Mucosa of rectum (tissue), 2 donors: ENCODE measurements around the gene RHBDF1.

ENCODE experiments used
- H3K27ac ChIP-seq, 2 donors: one replicate each; pipeline ENCODE4 v1.7.0; 2013; ENCODE audit warnings: inconsistent platforms in 2 of 2, low read depth in 2 of 2, low read length in 2 of 2
- H3K27me3 ChIP-seq, 2 donors: one replicate each; pipeline ENCODE4 v1.7.0; 2013; ENCODE audit warnings: low read length in 2 of 2; ENCODE audit not compliant: control insufficient read depth in 2 of 2, insufficient read depth in 2 of 2
- H3K36me3 ChIP-seq, 2 donors: one replicate each; pipeline ENCODE4 v1.7.0; 2013; ENCODE audit warnings: low read length in 2 of 2; ENCODE audit not compliant: control insufficient read depth in 2 of 2, insufficient read depth in 2 of 2
- H3K4me1 ChIP-seq, 2 donors: one replicate each; pipeline ENCODE4 v1.7.0; 2013; ENCODE audit warnings: low read length in 2 of 2, mild to moderate bottlenecking in 1 of 2; ENCODE audit not compliant: control insufficient read depth in 2 of 2, insufficient read depth in 2 of 2
- H3K4me3 ChIP-seq, 2 donors: one replicate each; pipeline ENCODE4 v1.7.0; 2013; ENCODE audit warnings: low read length in 2 of 2
- H3K9ac ChIP-seq, 2 donors: one replicate each; pipeline ENCODE4 v1.7.0; 2013; ENCODE audit warnings: low read length in 2 of 2, low read depth in 1 of 2, mild to moderate bottlenecking in 1 of 2
- H3K9me3 ChIP-seq, 2 donors: one replicate each; pipeline ENCODE4 v1.7.0; 2013; ENCODE audit warnings: low read length in 2 of 2; ENCODE audit not compliant: control insufficient read depth in 2 of 2
- donor health status: healthy.
- donor health status: Normal muscosa, but diverticular disease.

RHBDF1 gene

GRCh38 chr16:83060-83603 lies 10.7 kb upstream of the RHBDF1 start:
- H3K9ac ChIP-seq, result no peak overlapping the region
- H3K4me3 ChIP-seq, result no peak overlapping the region
- no peaks in the 10 kb centered on the region for H3K27me3 ChIP-seq
- peaks cover 18 to 24% of the 10 kb centered on the region in 2 donors for H3K4me1 ChIP-seq
- peaks cover 16 to 22% of the 10 kb centered on the region in 2 donors for H3K36me3 ChIP-seq
- H3K27ac ChIP-seq, result no peak overlapping the region
- no peaks in the 10 kb centered on the region for H3K9me3 ChIP-seq

- Histone ChIP-seq H3K9me3 (no peaks in the 10 kb centered on the region), H3K9ac (no peak overlapping the region), H3K36me3 (peaks cover 5 to 8% of the 10 kb centered on the region in 2 donors), H3K27ac (peak overlapping the region in 1 of 2 donors; percentile 84), H3K4me3 (peak overlapping the region; percentile 74 to 84), H3K27me3 (no peaks in the 10 kb centered on the region), H3K4me1 (peaks cover 34 to 43% of the 10 kb centered on the region in 2 donors)
Measured at GRCh38 chr16:79151-80054, 7.0 kb upstream of the RHBDF1 start.

- H3K27me3 ChIP-seq, result no peaks in the 10 kb centered on the region
- H3K9me3 ChIP-seq, result no peaks in the 10 kb centered on the region
- peaks cover 27 to 47% of the 10 kb centered on the region in 2 donors for H3K4me1 ChIP-seq
- H3K27ac ChIP-seq, result peak overlapping the region; percentile 73 to 84
- peak overlapping the region; percentile 74 to 84 for H3K4me3 ChIP-seq
- H3K9ac ChIP-seq, result peak overlapping the region; percentile 72 to 93
- H3K36me3 ChIP-seq, result peaks cover 3 to 8% of the 10 kb centered on the region in 2 donors
Measured at GRCh38 chr16:78444-79150, 6.2 kb upstream of the RHBDF1 start.

DNA sequence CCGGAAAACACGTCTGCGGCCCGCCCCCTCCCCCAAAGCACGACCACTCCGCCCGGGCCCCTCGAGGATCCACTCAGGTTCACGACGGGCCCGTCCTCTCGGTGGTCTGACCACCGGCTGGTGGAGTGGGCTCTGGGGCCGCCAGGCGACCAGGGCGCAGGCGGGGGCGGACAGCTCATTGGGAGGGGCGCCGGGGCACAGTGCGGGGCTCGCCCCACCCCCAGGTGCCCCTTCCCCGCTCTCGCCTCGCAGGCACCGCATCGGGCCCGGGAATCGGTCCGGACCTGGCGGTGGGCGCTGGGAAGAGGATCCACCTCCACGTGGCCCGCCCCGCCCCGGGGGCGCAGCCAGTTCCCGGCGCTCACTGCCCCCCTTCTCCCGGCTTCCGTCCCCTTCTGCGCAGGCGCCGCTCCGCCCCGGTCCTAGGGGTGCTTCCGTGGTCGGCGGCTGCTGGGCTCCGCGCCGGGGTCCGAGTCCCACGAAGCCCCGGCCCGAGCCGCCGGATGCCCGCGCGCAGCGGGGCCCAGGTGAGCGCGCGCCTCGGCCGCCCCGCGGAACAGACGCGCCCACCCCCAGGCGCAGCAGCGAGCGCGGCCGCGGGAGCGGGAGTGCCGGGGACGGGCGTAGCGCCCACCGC lies 5.5 kb upstream of the RHBDF1 start, which contains the start of gene MPG:
MPG (plus strand) TSS at position 419 of the 637 bp plus-strand sequence; CDS start at position 504, 85 bp downstream.
- peaks cover 28 to 53% of the 10 kb centered on the region in 2 donors for H3K4me1 ChIP-seq
- peak within 1 kb of the TSS; percentile 73 to 84 for H3K27ac ChIP-seq
- H3K9me3 ChIP-seq, result no peaks in the 10 kb centered on the region

DNA sequence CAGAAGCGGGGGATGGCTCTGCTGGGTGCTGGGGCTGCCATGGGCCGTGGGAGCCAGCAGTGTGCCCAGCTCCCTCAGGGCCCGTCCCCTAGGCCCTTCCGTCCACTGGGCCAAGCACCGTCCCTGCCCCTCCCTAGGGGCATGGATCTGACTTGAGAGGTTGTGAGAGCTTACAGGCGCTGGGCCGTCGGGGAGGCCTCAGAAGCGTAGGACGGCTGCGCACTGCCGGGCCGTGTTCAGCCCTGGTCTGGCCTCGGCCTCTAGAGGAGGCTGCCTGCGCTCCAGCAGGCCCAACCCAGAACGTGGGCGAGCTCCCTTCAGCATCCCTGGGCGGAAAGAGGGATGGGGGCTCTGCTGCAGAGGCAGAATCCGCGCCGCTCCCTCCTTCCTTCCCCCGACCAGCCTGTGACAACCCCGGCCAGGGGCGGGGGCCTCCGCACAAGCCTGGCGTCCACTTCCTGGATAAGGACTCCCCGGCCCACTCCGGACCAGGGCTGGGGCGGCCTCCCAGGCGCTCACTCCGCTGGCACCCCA lies 4.9 kb upstream of the RHBDF1 start:
- Histone ChIP-seq H3K27me3 (peaks cover 0 to 4% of the 10 kb centered on the region in 2 donors), H3K36me3 (peaks cover 3 to 8% of the 10 kb centered on the region in 2 donors), H3K4me1 (peaks cover 31 to 57% of the 10 kb centered on the region in 2 donors), H3K9me3 (no peaks in the 10 kb centered on the region), H3K27ac (peak overlapping the region; percentile 73 to 84), H3K9ac (peak overlapping the region; percentile 72 to 93), H3K4me3 (peak overlapping the region; percentile 74 to 84)

More for the DNA sequence above, 5.5 kb upstream of the RHBDF1 start, which contains the start of gene MPG:
- H3K27me3 ChIP-seq, result peaks cover 0 to under 1% of the 10 kb centered on the region in 2 donors
- peaks cover 3 to 8% of the 10 kb centered on the region in 2 donors for H3K36me3 ChIP-seq
- peak within 1 kb of the TSS; percentile 72 to 93 for H3K9ac ChIP-seq
- peak within 1 kb of the TSS; percentile 74 to 84 for H3K4me3 ChIP-seq

- H3K9me3 ChIP-seq, result no peaks in the 10 kb centered on the region
- peaks cover 3 to 8% of the 10 kb centered on the region in 2 donors for H3K36me3 ChIP-seq
- H3K4me1 ChIP-seq, result peaks cover 31 to 58% of the 10 kb centered on the region in 2 donors
- H3K27me3 ChIP-seq, result peaks cover 0 to 4% of the 10 kb centered on the region in 2 donors
- H3K27ac ChIP-seq, result peak overlapping the region; percentile 73 to 84
- H3K4me3 ChIP-seq, result peak overlapping the region; percentile 74 to 84
- H3K9ac ChIP-seq, result peak overlapping the region; percentile 47 to 93
Measured at GRCh38 chr16:76535-77272, 4.3 kb upstream of the RHBDF1 start.

DNA sequence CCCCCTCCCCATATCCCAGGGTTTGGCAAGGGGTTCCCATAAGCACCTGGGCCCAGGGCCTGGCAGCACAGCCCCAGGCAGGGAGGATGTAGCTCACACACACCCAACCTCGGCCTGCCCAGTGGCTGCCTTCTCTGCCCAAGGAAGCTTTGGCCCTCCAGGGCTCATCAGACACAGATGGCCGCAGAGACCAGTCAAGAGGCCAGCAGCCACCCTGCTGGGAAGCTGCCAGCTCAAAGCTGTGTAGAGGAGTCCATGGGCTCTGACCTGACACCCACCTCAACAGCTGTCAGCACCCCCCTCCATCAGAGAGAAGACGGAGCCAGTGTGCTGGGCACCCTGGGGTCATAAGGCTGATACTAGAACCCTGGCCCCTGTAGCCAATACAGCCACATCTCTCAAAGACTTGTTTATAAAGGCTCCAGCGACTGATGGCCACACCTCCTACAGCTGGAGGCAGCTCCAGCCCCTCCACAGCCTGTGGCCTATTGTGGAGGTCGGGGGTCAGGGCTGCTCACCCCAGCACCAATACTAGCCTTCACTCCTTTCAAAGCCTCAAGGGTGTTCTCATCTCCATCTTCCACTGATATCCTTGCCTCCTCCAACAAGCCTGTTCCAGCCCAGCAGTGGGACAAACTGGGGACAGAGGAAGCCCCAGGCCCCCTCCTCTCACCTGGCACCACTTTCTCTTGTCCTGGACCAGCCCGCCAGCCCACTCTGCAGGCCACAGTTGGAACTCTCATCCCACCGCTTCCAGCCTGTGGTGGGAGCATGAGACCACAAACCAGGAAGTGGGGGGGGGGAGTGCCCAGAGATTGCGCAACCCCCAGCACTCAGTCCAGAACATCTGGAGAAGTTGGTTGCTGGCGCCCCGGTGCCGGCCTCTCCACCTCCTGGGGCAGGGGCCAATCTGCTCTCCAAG lies 3.4 kb upstream of the RHBDF1 start:
- H3K9ac ChIP-seq, result peak overlapping the region; percentile 32 to 93
- H3K4me3 ChIP-seq, result peak overlapping the region in 1 of 2 donors; percentile 7
- H3K36me3 ChIP-seq, result peaks cover 3 to 8% of the 10 kb centered on the region in 2 donors
- no peaks in the 10 kb centered on the region for H3K9me3 ChIP-seq
- H3K27me3 ChIP-seq, result peaks cover 0 to 4% of the 10 kb centered on the region in 2 donors
- peaks cover 38 to 67% of the 10 kb centered on the region in 2 donors for H3K4me1 ChIP-seq
- peak overlapping the region; percentile 73 to 84 for H3K27ac ChIP-seq

DNA sequence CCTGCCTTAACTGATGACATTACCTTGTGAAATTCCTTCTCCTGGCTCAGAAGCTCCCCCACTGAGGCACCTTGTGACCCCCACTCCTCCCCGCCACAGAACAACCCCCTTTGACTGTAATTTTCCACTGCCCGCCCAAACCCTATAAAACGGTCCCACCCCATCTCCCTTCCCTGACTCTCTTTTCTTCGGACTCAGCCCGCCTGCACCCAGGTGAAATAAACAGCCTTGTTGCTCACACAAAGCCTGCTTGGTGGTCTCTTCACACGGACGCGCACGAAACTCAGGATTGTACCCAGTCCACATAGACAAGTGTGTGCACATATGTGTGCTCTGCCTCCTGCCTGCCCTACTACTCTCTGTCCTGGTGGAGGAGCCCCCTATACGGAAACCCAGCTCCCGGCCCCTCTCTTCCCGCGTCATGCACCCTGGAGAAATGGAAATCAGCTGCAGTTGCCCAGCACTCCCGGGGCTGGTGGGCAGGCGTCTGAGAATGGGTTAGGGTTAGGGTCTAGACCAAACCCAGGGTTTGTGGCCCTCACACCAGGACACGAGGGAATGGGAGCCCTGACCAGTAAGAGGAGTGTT lies 2.4 kb upstream of the RHBDF1 start:
- Histone ChIP-seq H3K27me3 (peaks cover 0 to 4% of the 10 kb centered on the region in 2 donors), H3K9me3 (no peaks in the 10 kb centered on the region), H3K27ac (peak overlapping the region; percentile 73 to 84), H3K9ac (no peak overlapping the region), H3K4me3 (peak overlapping the region in 1 of 2 donors; percentile 7), H3K36me3 (peaks cover under 1 to 4% of the 10 kb centered on the region in 2 donors), H3K4me1 (peaks cover 39 to 69% of the 10 kb centered on the region in 2 donors)
